ENCODE measurements around the gene PDE6B.

DNA sequence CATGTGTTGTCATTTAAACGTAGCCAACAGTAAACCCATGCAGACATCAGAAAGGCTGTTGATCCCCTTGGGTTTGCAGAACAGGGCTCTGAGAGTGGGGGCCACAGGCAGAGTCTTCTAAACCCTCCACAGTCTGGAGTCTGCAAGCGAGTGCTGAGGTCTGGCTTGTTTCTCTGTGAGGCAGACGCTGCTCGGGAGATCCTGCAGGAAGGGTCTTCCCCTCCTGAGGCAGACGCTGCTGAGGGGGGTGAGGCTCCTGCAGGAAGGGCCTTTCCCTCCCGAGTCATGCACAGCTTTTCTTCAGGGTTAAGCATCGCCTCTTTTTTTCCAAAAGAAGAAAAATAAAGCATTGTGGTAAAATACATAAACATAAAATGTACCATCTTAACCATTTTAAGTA is 17.1 kb upstream of the PDE6B start:
- TF ChIP-seq EZH2 (IDR thresholded peaks at IDR 0.05; ENCODE audit: low read length, unreplicated experiment) = no peak
- TF ChIP-seq, protein P1, sequence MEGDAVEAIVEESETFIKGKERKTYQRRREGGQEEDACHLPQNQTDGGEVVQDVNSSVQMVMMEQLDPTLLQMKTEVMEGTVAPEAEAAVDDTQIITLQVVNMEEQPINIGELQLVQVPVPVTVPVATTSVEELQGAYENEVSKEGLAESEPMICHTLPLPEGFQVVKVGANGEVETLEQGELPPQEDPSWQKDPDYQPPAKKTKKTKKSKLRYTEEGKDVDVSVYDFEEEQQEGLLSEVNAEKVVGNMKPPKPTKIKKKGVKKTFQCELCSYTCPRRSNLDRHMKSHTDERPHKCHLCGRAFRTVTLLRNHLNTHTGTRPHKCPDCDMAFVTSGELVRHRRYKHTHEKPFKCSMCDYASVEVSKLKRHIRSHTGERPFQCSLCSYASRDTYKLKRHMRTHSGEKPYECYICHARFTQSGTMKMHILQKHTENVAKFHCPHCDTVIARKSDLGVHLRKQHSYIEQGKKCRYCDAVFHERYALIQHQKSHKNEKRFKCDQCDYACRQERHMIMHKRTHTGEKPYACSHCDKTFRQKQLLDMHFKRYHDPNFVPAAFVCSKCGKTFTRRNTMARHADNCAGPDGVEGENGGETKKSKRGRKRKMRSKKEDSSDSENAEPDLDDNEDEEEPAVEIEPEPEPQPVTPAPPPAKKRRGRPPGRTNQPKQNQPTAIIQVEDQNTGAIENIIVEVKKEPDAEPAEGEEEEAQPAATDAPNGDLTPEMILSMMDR (conservative IDR thresholded peaks at IDR 0.05; ENCODE audit: low read depth, low read length) = no peak
- no peak for TF ChIP-seq EZH2phosphoT487 (IDR thresholded peaks at IDR 0.05; ENCODE audit: borderline replicate concordance, low read length)

Data from PC-3 (cell line).